Upper lobe of left lung (tissue), 4 donors: ENCODE measurements around the gene GALK1.

Source experiments
- CTCF ChIP-seq, 6 experiments: fragments of 450-650 bp in 4 of 6; fragments of 200-600 bp in 2 of 6; sonication (generic) in 2 of 6; IDR thresholded peaks; one replicate each; pipeline ENCODE4 v1.5.1; 2016 to 2019; ENCODE audit warnings: antibody characterized with exemption in 6 of 6
- POLR2A ChIP-seq, 4 donors: fragments of 450-650 bp; IDR thresholded peaks; one replicate each; pipeline ENCODE4 v1.5.1; 2016 to 2017; ENCODE audit warnings: antibody characterized with exemption in 4 of 4, mild to moderate bottlenecking in 2 of 4
- POLR2AphosphoS5 ChIP-seq, 2 donors: sonication (generic); formaldehyde crosslinking; IDR thresholded peaks; one replicate each; pipeline ENCODE4 v1.5.1; 2017; ENCODE audit warnings: antibody characterized with exemption in 2 of 2

GRCh38 chr17:75791254-75791653, 26.3 kb upstream of the GALK1 start:
- TF ChIP-seq POLR2A (IDR thresholded peaks at IDR 0.05) (no peak), CTCF (IDR thresholded peaks at IDR 0.05) (no peak), POLR2AphosphoS5 (IDR thresholded peaks at IDR 0.05) (no peak)
